Ramos (cell line): ENCODE results near the gene ZNF202.
"Not testable (repeated sequence)": the region's sequence is repeated elsewhere in the genome, so short reads cannot be mapped to it uniquely, and the experiment has no call there.

Experiments used
- in situ Hi-C: fragments of 300-500 bp; cut with MboI; formaldehyde crosslinking; loops from one replicate; pipeline ENCODE4 v1.14.3; 2022; ENCODE audit warnings: low sequenced_read_pairs; ENCODE audit not compliant: unreplicated experiment

Gene ZNF202

DNA sequence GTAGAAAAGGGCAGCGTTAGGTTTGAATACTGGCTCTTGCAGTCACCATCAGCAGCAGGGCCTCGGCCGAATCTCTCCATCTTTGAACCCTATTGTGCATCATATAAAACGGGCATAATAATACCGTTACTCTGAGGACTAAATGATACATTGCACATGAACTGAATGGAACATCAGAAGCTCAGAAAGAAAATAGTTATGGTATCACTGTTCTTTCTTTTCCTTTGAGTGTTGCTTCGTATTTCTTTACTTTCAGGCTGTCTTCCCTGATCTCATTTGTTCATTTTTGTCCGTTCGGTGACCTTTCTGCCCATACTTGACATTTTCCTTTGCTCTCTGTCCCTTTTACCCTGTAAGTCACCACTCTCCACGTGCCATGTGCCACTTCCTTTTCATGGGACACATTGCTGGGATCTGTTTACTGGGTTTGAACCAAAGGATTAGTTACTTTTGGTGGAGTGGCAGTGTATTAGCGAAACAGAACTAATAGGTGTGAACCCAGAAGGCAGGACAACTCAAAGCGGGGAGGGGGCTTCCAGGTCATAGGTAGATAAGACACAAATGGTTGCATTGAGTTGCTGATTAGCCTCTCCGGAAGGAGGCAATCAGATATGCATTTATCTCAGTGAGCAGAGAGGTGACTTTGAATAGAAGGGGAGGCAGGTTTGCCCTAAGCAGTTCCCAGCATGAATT lies 717 bp upstream of the ZNF202 start:
- in situ Hi-C loops = no loop called here

DNA sequence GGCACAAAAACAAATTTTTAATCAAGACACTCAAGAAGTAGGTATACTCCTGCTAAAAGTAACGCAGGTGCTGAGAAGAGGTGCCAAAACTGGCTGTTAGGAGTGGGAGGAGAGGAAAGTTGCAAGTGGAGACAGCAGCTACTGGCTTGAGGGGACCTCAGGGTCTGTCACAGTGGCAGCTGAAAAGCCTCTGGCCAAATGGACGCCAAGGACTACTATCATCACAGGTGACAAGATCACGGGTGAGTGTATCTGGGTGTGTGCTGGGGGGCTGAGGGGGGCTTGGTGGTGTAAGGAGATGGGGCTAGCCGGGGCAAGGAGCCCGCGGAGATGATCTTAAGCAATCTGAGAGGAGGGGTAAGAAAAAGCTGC lies 687 bp downstream of the ZNF202 start:
- in situ Hi-C loops = no loop called here

DNA sequence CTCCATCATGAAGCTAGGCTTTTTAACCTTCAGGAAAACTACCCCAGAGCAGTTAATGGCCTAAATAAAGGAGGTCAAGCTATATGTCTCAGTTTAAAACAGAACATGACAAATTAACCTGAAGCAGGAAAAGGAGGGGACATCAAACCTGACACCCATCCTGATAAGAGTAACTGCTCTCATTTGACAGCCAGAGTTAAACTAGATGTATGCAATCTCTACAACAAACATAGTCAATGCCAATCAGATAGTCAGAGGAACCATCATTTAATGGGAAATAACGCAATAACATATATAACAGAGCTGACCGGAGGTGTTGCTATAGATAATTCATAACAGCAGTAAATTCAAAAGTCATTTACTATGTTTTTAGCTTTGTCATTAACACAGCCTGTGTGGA lies 3.1 kb downstream of the ZNF202 start:
- in situ Hi-C loops = no loop called here

DNA sequence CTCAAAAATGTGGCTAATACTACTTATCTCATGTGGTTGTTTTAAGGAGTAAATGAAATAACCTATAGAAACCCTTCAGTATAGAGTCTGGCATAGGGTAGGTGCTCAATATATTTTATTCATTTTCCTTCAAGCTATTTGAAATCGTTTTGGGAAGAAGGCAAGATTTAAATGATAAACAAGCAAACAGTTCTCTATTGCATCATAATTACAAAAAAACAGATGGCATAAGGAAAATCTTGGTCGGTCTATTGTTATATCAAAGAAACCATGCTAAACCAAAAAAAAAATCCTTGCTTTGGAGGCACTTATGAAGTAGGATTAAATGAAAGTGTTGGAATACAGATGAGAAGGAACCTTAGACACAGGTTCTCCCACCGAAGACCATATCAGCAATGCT lies 4.7 kb downstream of the ZNF202 start:
- in situ Hi-C loops = no loop called here

DNA sequence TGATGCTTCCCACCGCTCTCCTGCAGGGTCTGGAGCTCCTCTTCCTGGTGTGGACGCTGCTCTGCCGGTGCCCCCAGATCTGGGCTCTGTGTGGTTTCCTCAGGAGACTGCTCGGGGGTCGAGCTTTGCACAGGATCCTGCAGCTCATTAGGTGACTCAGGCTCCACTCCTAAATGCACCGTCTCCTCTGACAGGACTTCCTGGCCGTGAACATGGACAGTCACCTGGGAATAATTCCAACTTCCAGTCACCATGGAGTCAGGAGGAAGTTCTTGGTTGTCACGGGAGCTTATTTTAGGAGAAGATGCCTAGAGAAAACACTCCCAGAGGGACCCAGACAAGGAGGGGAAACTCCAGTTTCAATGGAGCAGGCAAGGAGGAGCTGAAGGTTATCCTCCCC lies 11.9 kb downstream of the ZNF202 start:
- in situ Hi-C loops = no loop called here

DNA sequence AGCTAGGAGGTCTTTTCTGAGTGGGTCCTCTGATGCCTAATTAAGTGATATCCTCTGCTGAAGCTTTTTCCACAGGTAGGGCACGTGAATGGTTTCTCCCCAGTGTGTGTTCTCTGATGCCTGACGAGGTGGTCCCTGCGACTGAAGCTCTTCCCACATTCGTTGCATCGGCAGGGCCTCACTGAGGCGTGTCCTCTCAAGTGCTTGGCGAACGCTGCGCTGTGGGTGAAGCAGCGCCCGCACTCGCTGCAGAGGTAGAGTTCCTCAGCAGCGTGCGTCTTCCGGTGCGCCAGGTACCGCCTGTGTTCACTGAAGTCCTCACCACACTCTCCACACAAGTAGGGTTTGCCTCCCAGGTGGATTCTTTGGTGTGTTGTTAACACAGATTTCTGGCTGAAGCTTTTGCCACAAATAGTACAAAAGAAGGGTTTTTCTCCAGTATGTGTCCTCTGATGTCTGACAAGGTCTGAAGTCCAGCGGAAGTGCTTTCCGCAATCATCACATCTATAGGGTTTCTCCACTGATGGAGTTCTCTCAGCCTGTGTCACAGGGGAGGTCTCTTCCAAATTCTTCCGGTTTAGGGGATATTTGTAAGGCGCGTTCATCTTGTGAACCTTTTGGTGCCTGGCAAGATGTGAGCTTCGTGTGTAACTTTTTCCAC lies 15.3 kb downstream of the ZNF202 start:
- in situ Hi-C loops = no loop called here

DNA sequence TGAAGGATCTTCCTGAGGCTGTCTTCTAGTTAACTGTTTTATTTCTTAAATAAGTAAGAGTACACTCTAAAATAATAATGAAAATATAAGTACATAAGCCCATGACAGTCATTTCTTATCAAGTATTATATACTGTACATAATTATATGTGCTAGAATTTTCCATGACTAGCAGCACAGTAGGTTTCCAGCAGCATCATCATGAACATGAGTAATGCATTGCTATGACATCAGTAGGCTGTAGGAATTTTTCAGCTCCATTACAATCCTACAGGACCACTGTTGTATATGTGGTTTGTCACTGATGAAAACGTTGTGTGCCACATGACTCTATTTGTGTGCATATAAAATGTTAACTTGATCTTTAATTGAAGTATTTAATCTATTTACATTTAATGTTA lies 22.0 kb downstream of the ZNF202 start:
- in situ Hi-C loops = no loop called here

DNA sequence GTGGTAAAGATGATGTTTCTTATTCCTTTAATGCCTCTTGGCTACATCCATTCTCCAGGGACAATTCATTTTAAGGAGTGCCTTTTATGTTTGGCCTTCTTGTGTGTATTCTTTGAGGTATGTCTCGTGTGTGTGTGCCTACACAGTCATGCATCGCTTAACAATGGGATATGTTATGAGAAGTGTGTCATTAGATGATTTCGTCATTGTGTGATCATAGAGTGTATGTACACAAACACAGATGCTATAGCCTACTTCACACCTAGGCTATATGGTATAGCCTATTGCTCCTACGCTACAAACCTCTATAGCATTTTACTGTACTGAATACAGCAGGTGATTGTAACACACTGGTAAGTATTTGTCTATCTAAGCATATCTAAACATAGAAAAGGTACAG lies 23.0 kb downstream of the ZNF202 start:
- in situ Hi-C loops = no loop called here

DNA sequence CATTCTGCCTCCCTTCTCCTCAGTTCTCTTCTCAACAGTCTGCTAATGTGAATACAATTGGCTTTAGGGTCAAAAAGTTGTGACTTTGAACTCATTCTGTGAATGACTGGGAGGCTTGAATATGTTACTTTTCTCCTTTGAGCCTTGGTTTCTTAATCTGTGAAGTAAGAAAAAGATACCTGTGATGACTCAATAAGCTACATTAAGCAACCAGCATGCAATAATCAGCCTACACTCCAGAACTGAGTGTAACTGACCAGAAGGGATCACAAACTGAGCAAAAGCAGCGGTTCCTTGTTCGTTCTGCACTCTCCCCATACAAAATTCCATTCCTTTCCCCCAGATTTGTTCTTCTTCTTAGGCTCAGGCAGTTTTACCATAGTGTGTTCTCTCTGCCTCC lies 23.4 kb downstream of the ZNF202 start:
- in situ Hi-C loops = no loop called here

DNA sequence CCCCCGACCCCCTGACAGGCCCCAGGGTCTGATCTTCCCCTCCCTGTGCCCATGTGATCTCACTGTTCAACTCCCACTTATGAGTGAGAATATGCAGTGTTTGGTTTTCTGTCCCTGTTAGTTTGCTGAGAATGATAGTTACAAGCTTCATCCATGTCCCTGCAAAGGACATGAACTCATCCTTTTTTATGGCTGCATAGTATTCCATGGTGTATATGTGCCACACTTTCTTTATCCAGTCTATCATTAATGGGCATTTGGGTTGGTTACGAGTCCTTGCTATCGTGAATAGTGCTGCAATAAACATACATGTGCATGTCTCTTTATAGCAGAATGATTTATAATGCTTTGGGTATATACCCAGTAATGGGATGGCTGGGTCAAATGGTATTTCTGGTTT lies 28.8 kb downstream of the ZNF202 start:
- in situ Hi-C loops = not testable (repeated sequence)

DNA sequence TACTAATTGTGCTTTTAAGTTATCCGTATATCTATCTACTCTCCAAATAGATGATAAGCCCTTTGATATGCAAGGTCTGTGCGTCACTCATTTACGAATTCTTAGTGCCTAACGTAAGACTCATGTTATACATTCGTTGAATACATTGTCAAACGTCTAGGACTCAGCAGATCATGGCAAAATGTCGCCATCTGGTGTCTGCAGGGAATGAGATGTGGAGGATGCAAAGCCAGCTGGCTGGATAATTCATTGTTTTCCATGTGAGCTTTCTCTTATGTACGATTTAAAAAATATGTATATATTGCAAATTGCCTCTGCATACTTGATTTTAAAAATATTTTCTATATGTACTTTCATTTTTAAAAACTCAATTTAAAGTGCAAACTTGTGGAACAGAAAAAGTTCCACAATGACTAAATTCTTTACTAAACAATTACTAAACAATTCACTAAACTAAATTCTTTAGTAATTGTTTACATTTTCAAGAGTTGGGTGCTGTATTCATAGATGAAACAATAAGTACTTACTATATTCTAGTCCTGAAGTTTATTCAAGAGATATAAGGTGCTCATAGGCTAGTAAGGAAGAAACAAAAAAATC lies 33.8 kb downstream of the ZNF202 start:
- in situ Hi-C loops = no loop called here

DNA sequence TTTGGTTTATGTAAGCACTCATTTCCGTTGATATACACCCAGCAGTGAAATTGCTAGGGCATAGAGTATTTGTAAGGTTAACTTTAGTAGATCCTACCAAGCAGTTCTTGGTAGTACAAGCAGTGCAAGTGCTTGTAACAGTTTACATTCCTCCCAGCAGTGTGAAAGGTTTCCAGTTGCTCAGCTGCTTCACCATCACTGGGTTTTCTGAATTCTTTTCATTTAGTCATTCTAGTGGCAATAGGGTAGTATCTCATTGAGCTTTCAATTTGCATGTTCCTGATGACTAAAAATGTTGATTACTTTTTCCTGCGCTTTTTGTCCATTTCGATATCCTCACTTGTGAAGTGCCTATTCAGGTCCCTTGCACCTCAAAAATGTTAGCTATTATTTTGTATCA lies 34.3 kb downstream of the ZNF202 start:
- in situ Hi-C loops = no loop called here

DNA sequence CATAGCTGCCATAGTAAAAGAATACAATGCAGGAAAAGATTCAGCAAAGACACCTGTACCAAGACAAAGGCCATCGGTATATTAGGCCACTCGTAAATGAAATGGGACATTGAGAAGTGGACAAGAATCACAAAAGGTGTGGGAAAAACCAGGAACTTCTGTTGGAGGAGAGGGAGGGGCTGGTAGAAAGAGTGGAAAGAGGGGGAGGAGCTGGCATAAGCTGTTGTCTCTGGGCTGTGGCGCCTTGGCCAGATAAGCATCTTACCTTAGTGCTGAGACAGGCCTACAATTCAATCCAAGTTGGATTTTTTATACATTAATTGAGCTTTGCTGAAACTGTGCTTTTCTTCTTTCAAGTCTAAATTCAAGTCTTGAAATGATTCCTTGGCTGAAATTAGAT lies 37.1 kb downstream of the ZNF202 start:
- in situ Hi-C loops = no loop called here

DNA sequence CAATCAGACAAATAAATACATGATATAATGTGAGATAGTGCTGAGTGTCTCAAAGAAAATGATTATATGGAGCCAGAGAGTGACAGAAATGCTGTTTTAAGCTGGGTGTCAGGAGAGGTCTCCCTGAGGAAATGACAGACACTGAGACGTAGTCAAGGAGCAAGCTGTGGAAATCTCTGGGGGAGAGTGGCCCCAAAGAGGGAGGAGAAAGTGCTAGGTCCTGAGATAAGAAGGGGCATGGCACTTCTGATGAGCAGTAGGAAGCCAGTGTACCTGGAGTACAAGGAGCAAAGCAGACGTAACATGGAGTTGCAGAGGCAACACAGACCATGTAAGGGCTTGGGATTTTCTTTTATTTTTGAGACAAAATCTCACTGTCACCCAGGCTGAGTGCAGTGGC lies 38.8 kb downstream of the ZNF202 start:
- in situ Hi-C loops = no loop called here

DNA sequence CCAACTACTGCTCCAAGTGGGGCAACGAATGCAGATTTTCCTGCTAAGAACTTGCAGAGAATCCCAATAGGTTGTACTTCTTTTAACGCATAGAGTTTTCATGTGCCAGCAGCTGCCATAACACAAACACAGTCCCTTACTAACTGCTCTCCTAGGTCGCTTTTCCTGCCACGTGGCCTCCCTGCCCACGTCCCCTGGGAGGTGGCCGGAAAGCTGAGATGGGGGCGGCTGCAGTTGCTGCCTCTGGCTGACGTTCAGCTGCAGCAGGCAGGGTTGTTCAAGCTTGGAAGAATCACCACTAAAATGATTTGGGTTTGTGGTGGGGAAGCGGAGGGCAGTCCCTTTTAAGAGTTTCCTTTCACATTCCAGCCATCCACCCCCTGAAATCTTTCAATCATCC lies 39.3 kb downstream of the ZNF202 start:
- in situ Hi-C loops = no loop called here

DNA sequence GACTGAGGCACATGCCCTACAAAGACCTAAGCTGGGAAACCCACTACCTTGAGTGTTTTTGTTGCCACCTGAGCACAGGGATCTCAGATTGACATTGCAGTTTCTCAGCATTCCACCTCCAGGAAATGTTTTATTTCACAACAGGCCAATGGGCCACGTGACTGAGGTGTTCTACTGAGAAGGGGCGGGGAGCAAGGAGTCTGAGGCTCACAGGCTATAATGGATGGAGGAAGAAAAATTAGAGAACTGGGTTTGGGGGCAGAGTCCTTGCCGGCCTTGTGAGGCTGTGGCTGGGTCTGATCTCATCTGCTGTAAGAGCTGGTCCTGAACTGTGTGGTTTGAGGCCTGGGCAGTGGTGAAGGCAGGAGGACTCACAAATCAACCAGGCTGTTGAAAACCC lies 40.7 kb downstream of the ZNF202 start:
- in situ Hi-C loops = no loop called here

DNA sequence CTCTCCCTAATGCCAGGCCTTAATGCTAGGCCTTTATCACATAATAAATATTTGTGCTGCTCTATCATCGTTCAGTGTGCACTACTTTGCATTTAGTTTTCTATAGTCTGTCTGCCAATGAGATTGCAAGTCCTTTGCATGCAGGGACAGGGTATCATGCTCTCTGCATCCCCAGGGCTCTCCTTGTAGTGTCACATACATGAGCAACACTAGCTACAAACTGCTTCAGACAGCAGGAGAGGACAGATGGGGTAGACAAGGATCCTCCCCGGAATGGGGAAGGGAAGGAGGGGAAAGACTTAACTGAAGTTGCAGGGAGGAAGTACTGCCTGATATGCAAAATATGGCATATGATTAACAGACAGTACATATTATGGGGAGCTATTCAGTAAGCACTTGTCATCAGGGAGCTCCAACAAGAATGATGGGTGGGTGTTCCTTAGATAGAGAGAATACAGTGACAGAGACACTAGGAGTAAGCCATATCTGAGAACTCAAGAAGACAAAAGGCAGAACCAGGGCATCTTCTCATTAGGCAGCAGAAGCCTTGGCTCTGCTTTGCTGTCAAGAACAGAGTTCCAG lies 42.8 kb downstream of the ZNF202 start:
- in situ Hi-C loops = no loop called here

DNA sequence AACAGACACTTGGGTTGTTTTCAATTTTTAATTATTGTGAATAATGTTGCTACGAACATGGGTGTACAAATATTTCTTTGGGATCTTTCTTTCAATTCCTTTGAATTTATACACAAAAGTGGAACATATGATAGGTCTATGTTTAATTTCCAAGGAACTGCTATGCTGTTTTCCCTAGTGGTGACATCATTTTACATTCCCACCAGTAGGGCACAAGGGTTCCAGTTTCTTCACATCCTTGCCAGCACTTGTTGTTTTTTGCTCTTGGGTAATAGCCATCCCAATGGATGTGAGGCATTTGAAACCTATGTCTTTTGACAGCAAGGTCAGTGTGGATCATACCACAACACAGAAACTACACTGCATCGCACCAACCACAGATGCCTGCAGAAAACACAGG lies 45.3 kb downstream of the ZNF202 start:
- in situ Hi-C loops = no loop called here

DNA sequence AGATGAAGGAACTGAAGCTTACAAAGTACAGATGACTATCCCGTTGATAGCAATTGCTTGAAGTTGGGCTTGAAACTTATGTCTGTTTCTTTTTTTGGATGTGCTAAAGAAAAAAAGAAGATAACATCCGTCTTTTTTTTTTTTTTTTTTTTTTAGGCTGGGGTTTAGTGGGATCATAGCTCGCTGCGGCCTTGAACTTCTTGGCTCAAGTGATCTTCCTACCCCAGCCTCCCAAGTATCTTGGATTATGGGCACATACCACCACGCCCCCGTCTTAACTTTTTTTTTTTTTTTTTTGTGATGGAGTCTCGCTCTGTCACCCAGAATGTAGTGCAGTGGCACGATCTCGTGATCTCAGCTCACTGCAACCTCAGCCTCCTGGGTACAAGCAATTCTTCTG lies 46.2 kb downstream of the ZNF202 start:
- in situ Hi-C loops = no loop called here

DNA sequence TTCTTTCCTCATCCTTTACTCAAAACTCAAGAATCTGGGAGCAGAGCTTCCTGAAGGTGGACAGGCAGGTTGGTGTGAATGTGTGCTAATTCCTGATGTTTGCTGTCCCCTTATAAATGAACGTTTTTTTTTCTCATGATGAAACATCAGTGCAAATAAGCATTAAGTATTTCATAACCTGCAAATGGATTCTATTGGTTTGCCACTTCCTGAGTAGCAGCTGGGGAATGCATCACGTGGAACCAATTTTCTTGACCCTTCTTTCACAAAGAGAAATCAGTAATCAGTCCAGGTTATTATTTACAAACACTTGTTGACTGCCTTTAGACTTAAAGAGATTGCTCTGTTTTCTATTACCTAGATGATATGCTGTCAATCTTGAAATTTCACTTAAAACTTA lies 46.9 kb downstream of the ZNF202 start:
- in situ Hi-C loops = no loop called here

DNA sequence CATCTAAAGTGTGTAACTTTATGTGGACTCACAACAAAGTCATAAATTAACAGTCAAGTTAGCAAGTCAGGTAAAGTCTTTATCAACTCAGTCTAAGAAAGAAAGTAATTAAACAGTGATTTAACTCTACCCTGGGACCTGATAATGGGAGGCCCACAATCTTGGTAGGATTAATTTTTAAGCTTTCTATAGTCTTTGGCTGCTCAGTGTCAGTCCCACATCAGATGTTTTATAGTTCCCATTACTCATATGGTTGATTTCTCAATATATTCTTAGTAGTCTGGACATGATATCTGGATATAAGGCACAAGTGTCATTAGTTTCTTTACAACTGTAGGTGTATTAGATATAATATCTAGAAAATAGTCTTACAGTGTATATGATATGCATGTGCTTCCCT lies 48.5 kb downstream of the ZNF202 start:
- in situ Hi-C loops = no loop called here

DNA sequence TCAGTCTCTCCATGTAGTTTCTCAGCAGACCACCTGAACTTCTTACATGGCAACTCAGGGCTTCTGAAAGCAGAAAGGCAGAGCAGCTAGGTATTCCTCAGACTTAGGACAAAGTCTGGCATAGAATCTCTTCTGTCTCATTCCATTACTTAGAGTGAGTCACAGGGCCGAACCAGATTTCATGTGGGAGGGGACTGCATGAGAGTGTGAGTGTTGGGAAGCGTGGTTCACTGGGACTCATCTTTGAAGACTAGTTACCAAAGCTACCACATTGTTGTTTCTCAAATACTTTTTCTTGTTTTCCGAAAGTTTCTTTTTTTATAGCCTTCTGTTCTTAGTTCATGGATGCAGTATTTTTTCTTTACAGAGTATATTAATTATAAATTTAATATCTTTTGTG lies 51.0 kb downstream of the ZNF202 start:
- in situ Hi-C loops = no loop called here
